Measurements from ENCODE around the gene WDR88. TPM values are rescaled to one million over a fixed set of nuclear protein-coding genes. Genes with fewer than 3 reads are reported as not detected.
A peak's percentile ranks its signal among the peaks of the same experiment; 100 is the strongest.

WDR88 gene
- total and polyA plus RNA-seq, 2 of the 8 experiments (the other 6 are each of a cell fraction or from before 2014, with no cell fraction given): not detected

DNA sequence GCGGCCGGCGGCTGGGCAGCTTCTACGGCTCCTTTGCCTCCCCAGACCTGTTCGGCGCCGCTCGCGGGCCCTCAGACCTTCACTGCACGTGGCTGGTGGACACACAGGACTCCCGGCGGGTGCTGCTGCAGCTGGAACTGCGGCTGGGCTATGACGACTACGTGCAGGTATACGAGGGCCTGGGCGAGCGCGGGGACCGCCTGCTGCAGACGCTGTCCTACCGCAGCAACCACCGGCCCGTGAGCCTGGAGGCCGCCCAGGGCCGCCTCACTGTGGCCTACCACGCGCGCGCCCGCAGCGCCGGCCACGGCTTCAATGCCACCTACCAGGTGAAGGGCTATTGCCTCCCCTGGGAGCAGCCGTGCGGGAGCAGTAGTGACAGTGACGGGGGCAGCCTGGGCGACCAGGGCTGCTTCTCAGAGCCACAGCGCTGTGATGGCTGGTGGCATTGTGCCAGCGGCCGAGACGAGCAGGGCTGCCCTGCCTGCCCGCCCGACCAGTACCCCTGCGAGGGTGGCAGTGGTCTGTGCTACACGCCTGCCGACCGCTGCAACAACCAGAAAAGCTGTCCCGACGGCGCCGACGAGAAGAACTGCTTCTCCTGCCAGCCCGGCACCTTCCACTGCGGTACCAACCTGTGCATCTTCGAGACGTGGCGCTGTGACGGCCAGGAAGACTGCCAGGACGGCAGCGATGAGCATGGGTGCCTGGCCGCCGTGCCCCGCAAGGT is 73.8 kb downstream of the WDR88 start:
- H2AK5ac ChIP-seq (ENCODE audit: low read depth, low read length): no peak overlapping the region
- CTCF ChIA-PET (ENCODE audit: partially characterized antibody): no interaction called here
- no peaks in the 10 kb centered on the region for H3K79me2 ChIP-seq (ENCODE audit: control insufficient read depth in 1 of 2, insufficient read depth in 2 of 2, low read length in 2 of 2)
- H2BK120ac ChIP-seq (replicated peaks; ENCODE audit: low read depth, low read length): no peak overlapping the region
- DNase-seq (ENCODE audit: low read depth in 1 of 2, low spot score in 2 of 2) (no peak), FAIRE-seq (no peak)
- no peak overlapping the region for H2BK12ac ChIP-seq (ENCODE audit: low read depth, low read length)
- H3K27me3 ChIP-seq (replicated peaks in 1 of 4; ENCODE audit: control insufficient read depth in 3 of 4, extremely low read depth in 1 of 4, insufficient read depth in 3 of 4, low read length in 3 of 4): no peaks in the 10 kb centered on the region
- H3K79me1 ChIP-seq (ENCODE audit: low read depth, low read length): peaks cover 3% of the 10 kb centered on the region; the same call in 1 of the 2 replicates
- no peaks in the 10 kb centered on the region for H3K4me1 ChIP-seq (replicated peaks in 1 of 4; ENCODE audit: control insufficient read depth in 3 of 4, insufficient read depth in 4 of 4, low read length in 3 of 4)
- H2BK5ac ChIP-seq (ENCODE audit: low read depth, low read length): peak overlapping the region; percentile 30; the same call in 1 of the 2 replicates
- WGBS, 2 experiments (ENCODE audit: extremely low coverage in 1 of 2, insufficient coverage in 1 of 2, insufficient read length in 1 of 2, insufficient replicate concordance in 2 of 2, low coverage in 1 of 2, low lambda C conversion rate in 2 of 2, missing lambda C conversion rate in 1 of 2): 95% methylated on average over 53 of the region's 64 CpGs; no CpG with 5 or more reads in 1 of the 2 experiments
- peaks cover 0 to 28% (median 2%) of the 10 kb centered on the region in 4 experiments; a peak in 4 of 8 replicates for H3K36me3 ChIP-seq (ENCODE audit: control insufficient read depth in 2 of 4, insufficient read depth in 4 of 4, low read length in 3 of 4)
- H2BK15ac ChIP-seq (ENCODE audit: low read length): no peak overlapping the region
- H3K27ac ChIP-seq (ENCODE audit: low read depth, low read length): no peak overlapping the region
- no peak overlapping the region for H4K5ac ChIP-seq (ENCODE audit: insufficient read length, low read depth, low read length)
- H2AFZ ChIP-seq (ENCODE audit: low read length): no peak overlapping the region
- H3K4me2 ChIP-seq (ENCODE audit: insufficient read depth in 1 of 2, low read depth in 2 of 2, low read length in 2 of 2): no peak overlapping the region
- H2BK20ac ChIP-seq (ENCODE audit: low read length): no peak overlapping the region
- peaks cover 4 to 7% of the 10 kb centered on the region in 2 experiments for H4K20me1 ChIP-seq (replicated peaks in 1 of 2; ENCODE audit: control insufficient read depth in 1 of 2, insufficient read depth in 2 of 2, low read length in 2 of 2)
- no peak overlapping the region for H3K23ac ChIP-seq (ENCODE audit: insufficient read length)
- no peak overlapping the region for H3K9ac ChIP-seq (replicated peaks in 1 of 4; ENCODE audit: extremely low read depth in 1 of 4, low read depth in 3 of 4, low read length in 3 of 4)
- POLR2A ChIA-PET (ENCODE audit: partially characterized antibody): interaction anchor here (1.6 kb wide), 1 partner anchor 10 kb away, joined by 3 read pairs; no protein-coding TSS in a partner anchor
- H3K4ac ChIP-seq (replicated peaks; ENCODE audit: insufficient read length, low read depth, low read length): no peak overlapping the region
- H3K56ac ChIP-seq (replicated peaks; ENCODE audit: insufficient read length, low read depth, low read length): no peak overlapping the region
- peak overlapping the region; percentile 51 for H4K8ac ChIP-seq (ENCODE audit: extremely low read depth, insufficient read depth, low read length)
- H3K14ac ChIP-seq (ENCODE audit: insufficient read length): no peak overlapping the region
- no peak overlapping the region for H3K4me3 ChIP-seq (ENCODE audit: extremely low read depth in 1 of 4, insufficient read depth in 2 of 4, low read depth in 3 of 4, low read length in 4 of 4)
- no peak overlapping the region for H3K18ac ChIP-seq (ENCODE audit: extremely low read depth, low read length)
- no peaks in the 10 kb centered on the region for H3K9me3 ChIP-seq (ENCODE audit: insufficient read depth in 2 of 2, low read depth in 1 of 2, low read length in 1 of 2)
- no peaks in the 10 kb centered on the region for H3K23me2 ChIP-seq (ENCODE audit: low read depth, low read length)
- no peak overlapping the region for H4K91ac ChIP-seq (replicated peaks; ENCODE audit: insufficient read length, low read length)
- TF ChIP-seq, protein P1, sequence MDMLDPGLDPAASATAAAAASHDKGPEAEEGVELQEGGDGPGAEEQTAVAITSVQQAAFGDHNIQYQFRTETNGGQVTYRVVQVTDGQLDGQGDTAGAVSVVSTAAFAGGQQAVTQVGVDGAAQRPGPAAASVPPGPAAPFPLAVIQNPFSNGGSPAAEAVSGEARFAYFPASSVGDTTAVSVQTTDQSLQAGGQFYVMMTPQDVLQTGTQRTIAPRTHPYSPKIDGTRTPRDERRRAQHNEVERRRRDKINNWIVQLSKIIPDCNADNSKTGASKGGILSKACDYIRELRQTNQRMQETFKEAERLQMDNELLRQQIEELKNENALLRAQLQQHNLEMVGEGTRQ (IDR thresholded peaks at IDR 0.05; ENCODE audit: low read length): no peak
- TF ChIP-seq CBX5 (IDR thresholded peaks at IDR 0.05; ENCODE audit: low read depth, low read length) (no peak), CREB1 (IDR thresholded peaks at IDR 0.05) (no peak), KDM4A (IDR thresholded peaks at IDR 0.05; ENCODE audit: low read depth, low read length, severe bottlenecking) (no peak), SIN3A (conservative IDR thresholded peaks at IDR 0.05 in 1 of 2, IDR thresholded peaks at IDR 0.05 in 1 of 2; ENCODE audit: low read depth in 1 of 2, low read length in 2 of 2) (no peak), SP1 (IDR thresholded peaks at IDR 0.05; ENCODE audit: low read depth, low read length) (no peak), SUZ12 (IDR thresholded peaks at IDR 0.05; ENCODE audit: low read length) (no peak), CBX8 (IDR thresholded peaks at IDR 0.05; ENCODE audit: borderline replicate concordance, low read depth, low read length) (no peak), SP4 (IDR thresholded peaks at IDR 0.05; ENCODE audit: low read length) (no peak), TCF12 (IDR thresholded peaks at IDR 0.05; ENCODE audit: low read depth, low read length) (no peak), CHD1 (IDR thresholded peaks at IDR 0.05; ENCODE audit: low read depth, low read length) (no peak), SIRT6 (IDR thresholded peaks at IDR 0.05; ENCODE audit: low read length) (no peak), FOSL1 (IDR thresholded peaks at IDR 0.05; ENCODE audit: insufficient read depth, low read depth, low read length) (no peak)

Data from H1 (cell line).